HG02840 (cell line): Measurements from ENCODE around the gene ATL3.
"Not testable (repeated sequence)": the region's sequence is repeated elsewhere in the genome, so short reads cannot be mapped to it uniquely, and the experiment has no call there.

ENCODE experiments used
- ATAC-seq: cut with Tn5 transposase; IDR thresholded peaks from one replicate; pipeline ENCODE4 v1.9.1; 2021; ENCODE audit warnings: mild to moderate bottlenecking, moderate library complexity, moderate number of reproducible peaks; ENCODE audit not compliant: unreplicated experiment, low FRiP score

ATL3 gene

DNA sequence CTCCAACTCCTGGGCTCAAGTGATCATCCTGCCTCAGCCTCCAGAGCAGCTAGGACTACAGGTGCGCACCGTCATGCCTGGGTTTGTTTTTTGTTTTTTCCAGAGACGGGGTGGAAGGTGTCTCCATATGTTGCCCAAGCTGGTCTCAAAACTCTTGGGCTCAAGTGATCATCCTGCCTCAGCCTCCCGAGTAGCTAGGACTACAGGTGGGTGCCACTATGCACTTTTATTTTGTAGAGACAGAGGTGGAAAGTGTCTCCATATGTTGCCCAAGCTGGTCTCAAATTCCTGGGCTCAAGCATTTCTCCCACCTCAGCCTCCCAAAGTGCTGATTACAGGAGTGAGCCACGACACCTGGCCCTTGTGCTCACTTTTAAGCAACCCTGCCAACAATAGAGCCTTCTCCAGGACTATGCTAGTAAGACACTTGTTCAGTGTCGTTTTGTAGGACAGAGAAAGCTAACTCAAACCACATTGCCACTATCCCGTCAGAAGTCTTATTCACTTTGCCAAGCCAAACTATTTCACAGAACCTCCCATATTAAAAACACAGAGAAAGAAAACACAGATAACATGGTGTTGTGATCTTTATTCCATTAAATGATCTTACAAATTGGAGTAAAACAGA is 47.5 kb downstream of the ATL3 start:
- no peak for ATAC-seq

GRCh38 chr11:63622323-63622722 is 48.9 kb downstream of the ATL3 start:
- ATAC-seq, result no peak

DNA sequence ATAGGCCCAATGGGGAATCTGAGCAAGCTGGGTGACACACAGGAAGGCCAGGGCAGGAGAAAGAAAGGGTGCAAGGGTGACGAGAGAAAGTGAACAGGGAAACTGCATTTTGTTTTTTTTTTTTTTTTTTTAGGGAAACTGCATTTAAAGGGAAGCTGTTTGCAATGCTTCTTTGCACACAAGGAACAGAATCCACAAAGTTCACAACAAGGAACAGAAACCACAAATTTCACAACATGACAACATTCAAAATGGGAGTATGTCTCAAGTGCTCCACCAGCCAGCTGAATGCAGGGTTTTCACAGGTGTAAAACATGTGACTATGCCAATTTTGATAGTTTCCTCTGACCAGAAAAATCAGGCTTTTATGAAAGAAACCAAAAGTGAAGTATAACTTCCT is 50.1 kb downstream of the ATL3 start:
- ATAC-seq, result no peak

GRCh38 chr11:63619967-63620366 is 51.2 kb downstream of the ATL3 start:
- no peak for ATAC-seq

DNA sequence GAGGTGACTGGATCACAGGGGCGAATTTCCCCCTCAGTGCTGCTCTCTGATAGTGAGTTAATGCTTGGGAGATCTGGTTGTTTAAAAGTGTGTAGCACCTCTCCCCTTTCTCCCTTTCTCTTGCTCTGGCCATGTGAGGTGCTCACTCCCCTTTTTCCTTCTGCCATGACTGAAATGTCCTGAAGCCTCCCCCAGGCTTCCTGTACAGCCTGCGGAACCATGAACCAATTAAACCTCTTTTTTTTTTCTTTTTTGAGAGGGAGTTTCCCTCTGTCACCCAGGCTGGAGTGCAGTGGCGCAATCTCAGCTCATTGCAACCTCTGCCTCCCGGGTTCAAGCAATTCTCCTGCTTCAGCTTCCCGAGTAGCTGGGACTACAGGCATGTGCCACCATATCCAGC is 53.5 kb downstream of the ATL3 start:
- not testable (repeated sequence) for ATAC-seq

DNA sequence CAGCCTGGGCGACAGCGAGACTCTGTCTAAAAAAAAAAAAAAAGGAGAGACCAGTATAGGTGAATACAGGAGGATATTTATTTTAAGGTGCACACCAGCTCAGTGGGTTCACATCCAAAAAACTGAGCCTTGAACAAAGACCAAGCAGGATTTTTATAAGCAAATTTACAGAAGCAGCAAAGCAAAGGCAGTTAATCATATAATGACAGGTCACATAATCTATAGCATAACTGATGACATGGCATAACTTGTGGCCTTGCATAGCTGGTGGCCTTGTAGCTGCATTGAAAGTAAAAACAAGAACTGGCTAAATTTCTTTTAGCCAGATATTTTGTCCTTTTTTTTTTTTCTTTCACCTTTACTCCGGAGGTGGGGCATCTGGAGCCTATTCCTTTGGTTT is 54.2 kb downstream of the ATL3 start:
- no peak for ATAC-seq

DNA sequence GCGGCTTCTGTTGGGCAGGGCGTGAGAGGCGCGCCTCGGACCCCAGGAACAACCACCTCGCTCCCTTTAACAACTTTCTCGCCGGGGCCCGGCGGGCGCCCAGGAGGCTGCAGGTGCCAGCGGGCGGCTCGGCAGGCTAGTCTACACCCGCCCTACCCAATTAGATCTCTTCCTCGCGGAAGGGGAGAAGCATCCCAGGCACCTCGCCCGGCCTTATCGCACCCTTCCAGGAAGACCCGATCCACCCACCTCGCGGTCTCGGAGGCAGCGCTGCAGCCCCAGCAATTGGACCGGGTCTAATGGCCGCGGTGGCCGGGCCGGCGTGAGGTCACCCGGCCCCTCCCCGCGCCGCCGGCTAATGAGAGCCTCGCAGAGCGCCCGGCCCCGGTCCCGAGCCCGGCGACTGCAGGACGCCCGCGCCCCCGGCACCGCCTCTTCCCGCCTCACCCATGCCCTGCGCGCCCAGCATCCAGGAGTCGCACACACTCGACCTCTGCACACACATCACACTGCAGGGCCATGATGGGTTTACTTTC is 57.0 kb downstream of the ATL3 start, which contains the start of gene PLAAT3:
Gene PLAAT3, minus strand, starts transcription at position 298 of the 536 bp plus-strand sequence. CDS start 419 bp downstream, outside the sequence.
- ATAC-seq, result no peak

GRCh38 chr11:63613517-63614135 is 57.5 kb downstream of the ATL3 start:
- no peak for ATAC-seq

- ATAC-seq, result no peak
These were observed 59.0 kb downstream of the ATL3 start for GRCh38 chr11:63612181-63612580.

- ATAC-seq, result no peak
These were observed 59.8 kb downstream of the ATL3 start for GRCh38 chr11:63611395-63611747.

DNA sequence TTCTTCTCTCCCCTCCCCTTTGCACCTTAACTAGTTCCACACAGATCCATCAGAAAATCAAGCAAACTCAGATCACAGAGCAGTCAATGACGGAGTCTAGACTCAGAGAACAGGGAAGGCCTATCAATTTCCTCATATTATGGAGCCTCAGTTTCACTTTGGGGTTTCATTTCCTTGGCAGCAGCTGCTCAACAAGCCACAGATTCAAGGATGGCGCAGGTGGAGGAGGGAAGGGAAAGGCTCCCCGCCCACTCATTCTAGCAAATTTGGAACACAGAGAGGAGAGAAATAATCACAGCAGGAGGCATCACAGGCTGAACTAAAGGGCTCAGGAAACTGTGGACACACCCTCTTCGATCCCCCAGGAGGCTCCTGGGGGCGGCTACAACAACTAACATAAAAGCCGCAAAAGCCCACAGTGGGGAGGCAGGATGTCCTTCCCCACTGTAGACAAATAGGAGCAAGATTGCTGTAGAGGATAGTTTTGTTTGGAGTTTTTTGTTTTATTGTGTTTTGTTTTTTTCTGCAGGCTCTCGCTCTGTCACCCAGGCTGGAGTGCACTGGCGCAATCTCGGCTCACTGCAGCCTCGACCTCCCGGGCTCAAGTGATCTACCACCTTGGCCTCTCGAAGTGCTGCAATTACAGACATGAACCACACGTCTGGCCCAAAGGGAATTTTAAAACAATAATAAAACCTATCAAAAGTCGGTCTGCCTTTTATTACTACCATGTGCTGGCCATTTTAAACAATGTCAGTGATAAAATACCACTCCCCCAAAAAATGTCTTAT is 60.4 kb downstream of the ATL3 start:
- ATAC-seq, result no peak

GRCh38 chr11:63609971-63610580 is 61.1 kb downstream of the ATL3 start:
- no peak for ATAC-seq

- no peak for ATAC-seq
These were observed 61.6 kb downstream of the ATL3 start for GRCh38 chr11:63609536-63609935.

GRCh38 chr11:63608353-63609345 is 62.5 kb downstream of the ATL3 start:
- ATAC-seq, result no peak

DNA sequence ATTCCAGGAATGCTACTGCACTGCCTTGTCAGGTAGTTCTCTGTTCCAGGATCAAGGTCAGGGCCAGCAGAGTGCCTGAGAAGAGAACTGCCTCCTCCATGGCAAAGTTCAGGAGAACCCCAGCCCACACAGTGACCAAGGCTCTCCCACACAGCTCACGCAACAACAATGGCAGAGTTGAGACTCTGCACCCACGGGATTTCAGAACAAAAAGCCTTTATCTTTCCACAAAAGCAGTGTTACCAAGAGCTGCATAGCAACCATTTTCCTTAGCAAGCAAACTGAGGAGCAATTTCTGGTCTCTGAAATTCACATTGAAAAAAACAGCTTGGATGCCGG is 68.0 kb downstream of the ATL3 start:
- ATAC-seq, result no peak

GRCh38 chr11:63602290-63603179 is 68.6 kb downstream of the ATL3 start:
- ATAC-seq, result not testable (repeated sequence)

DNA sequence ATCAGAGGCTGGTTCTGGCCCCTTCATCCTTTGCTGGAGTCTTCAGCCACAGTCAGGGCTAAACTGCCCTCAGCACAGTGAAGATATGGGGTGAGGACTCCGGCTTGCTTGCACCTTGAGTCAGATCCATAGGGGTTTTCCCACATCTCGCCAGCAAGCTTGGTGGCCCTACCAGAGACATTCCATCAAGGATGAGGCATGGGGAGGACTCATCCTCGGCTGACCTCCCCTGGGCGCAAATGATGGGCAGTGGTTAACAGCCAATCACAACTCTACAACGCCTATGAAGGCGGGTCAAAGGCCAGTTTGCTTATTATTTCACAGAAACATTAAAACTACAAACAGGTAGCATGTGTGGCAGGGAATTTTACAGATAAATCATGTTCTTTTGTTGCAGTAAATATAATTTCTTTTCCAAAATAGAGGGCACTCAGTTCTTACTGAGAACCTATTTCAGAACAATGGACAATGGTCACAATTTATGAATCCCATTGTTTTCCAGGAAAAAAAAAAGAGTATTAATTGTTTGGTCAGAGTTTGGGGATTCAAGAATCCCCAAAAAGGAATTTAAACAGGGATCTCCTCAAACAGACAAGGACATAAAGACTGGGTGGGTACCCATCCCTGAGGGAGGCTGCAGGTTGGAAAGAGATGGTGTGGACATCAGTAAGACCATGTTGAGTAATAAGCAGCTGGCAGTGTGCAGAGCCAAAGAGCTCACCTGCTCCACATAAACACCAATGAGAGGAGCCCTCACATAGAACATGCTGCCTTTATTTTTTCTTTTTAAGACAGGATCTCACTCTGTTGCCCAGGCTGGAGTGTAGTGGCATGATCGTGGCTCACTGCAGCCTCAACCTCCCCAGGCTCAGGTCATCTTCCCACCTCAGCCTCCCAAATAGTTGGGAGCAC is 71.7 kb downstream of the ATL3 start:
- ATAC-seq, result no peak

DNA sequence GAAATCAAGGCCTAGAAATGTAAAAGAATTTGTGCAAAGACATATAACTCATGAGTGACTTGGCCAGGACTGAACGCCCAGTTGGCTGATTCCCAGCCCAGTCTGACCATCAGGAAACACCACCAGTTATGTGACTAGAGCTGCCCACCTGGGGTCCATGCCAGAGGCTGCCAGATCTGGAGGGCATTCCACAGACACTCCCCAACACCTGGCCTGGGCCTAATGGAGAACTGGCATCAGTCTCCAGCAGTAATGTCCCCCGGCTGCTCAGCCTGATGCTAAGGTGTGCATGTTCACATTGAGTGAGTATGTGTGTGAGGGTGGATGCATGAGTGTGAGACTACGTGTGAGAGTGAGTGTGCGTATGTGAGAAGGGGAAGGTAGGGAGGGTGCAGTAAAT is 72.6 kb downstream of the ATL3 start:
- no peak for ATAC-seq
